ENCODE results near the gene NACC2. TPM values are rescaled to one million over a fixed set of nuclear protein-coding genes. Genes with fewer than 3 reads are reported as not detected.

The NACC2 gene
- total RNA-seq, 1 donor from 2014 or later = 4.5 TPM

GRCh38 chr9:136140966-136141365 lies 45.9 kb upstream of the NACC2 start:
- Histone ChIP-seq H3K36me3 (no peaks in the 10 kb centered on the region), H3K4me3 (no peak overlapping the region), H3F3A (ENCODE audit: low read depth) (no peaks in the 10 kb centered on the region), H2AFZ (replicated peaks) (no peak overlapping the region), H3K9ac (no peak overlapping the region), H3K27me3 (peaks cover 4% of the 10 kb centered on the region), H3K79me2 (ENCODE audit: low read depth) (no peaks in the 10 kb centered on the region), H3K4me2 (no peak overlapping the region), H3K4me1 (peaks cover 10% of the 10 kb centered on the region), H3K27ac (no peak overlapping the region), H3K9me3 (ENCODE audit: low read depth) (no peaks in the 10 kb centered on the region), H4K20me1 (ENCODE audit: low read depth) (no peaks in the 10 kb centered on the region)
- Mint-ChIP-seq H3K4me3 (peak overlapping the region; percentile 52), H3K36me3 (no peaks in the 10 kb centered on the region), H3K27ac (no peak overlapping the region), H3K9me3 (no peaks in the 10 kb centered on the region), H3K27me3 (ENCODE audit: insufficient read depth, low read depth) (peaks cover 11% of the 10 kb centered on the region), H3K4me1 (peaks cover 13% of the 10 kb centered on the region)
- no peak for DNase-seq (ENCODE audit: low spot score)
- TF ChIP-seq EZH2 (IDR thresholded peaks at IDR 0.05) (no peak), EZH2phosphoT487 (IDR thresholded peaks at IDR 0.05) (no peak), CTCF (IDR thresholded peaks at IDR 0.05) (no peak)

GRCh38 chr9:136140046-136140445 lies 45.0 kb upstream of the NACC2 start:
- no peaks in the 10 kb centered on the region for H3K36me3 ChIP-seq
- no peak overlapping the region for H3K9ac ChIP-seq
- peaks cover 10% of the 10 kb centered on the region for H3K4me1 ChIP-seq
- H3K27ac ChIP-seq = no peak overlapping the region
- Mint-ChIP-seq H3K9me3 (no peaks in the 10 kb centered on the region), H3K36me3 (no peaks in the 10 kb centered on the region), H3K4me1 (peaks cover 16% of the 10 kb centered on the region), H3K27me3 (ENCODE audit: insufficient read depth, low read depth) (peaks cover 16% of the 10 kb centered on the region), H3K4me3 (no peak overlapping the region), H3K27ac (no peak overlapping the region)
- H4K20me1 ChIP-seq (ENCODE audit: low read depth) = no peaks in the 10 kb centered on the region
- no peaks in the 10 kb centered on the region for H3F3A ChIP-seq (ENCODE audit: low read depth)
- H2AFZ ChIP-seq (replicated peaks) = no peak overlapping the region
- H3K4me2 ChIP-seq = no peak overlapping the region
- no peak for TF ChIP-seq CTCF (IDR thresholded peaks at IDR 0.05)
- no peak for TF ChIP-seq EZH2phosphoT487 (IDR thresholded peaks at IDR 0.05)
- no peak for TF ChIP-seq EZH2 (IDR thresholded peaks at IDR 0.05)
- H3K27me3 ChIP-seq = peaks cover 13% of the 10 kb centered on the region
- no peaks in the 10 kb centered on the region for H3K79me2 ChIP-seq (ENCODE audit: low read depth)
- H3K9me3 ChIP-seq (ENCODE audit: low read depth) = no peaks in the 10 kb centered on the region
- H3K4me3 ChIP-seq = no peak overlapping the region
- DNase-seq (ENCODE audit: low spot score) = no peak

DNA sequence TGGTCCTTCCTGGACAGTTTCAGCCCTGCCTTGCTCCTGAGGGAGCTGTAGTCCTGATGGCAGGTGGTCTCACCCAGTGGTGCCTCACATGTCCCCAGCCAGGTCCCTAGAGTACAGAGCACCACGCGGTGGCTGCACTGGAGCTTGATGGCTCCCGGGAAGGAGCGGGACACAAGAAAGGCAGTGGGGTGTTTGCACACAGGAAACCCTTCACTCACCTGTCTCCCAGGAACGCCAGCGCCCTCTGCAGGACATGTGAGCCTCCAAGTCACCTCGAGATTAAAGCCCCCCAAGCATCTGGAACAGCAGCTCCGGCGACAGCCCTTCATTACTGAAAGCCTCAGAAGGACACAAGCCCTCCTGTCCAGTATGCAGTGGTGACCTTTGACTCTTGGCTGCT lies 43.5 kb upstream of the NACC2 start:
- no peaks in the 10 kb centered on the region for H3K36me3 Mint-ChIP-seq
- H3K9me3 Mint-ChIP-seq = no peaks in the 10 kb centered on the region
- H3K4me3 ChIP-seq = no peak overlapping the region
- no peak overlapping the region for H3K27ac Mint-ChIP-seq
- peaks cover 24% of the 10 kb centered on the region for H3K27me3 Mint-ChIP-seq (ENCODE audit: insufficient read depth, low read depth)
- no peaks in the 10 kb centered on the region for H3K79me2 ChIP-seq (ENCODE audit: low read depth)
- no peak overlapping the region for H3K4me2 ChIP-seq
- DNase-seq (ENCODE audit: low spot score) = peak; percentile 91
- no peak overlapping the region for H2AFZ ChIP-seq (replicated peaks)
- no peak overlapping the region for H3K9ac ChIP-seq
- no peak overlapping the region for H3K4me3 Mint-ChIP-seq
- H4K20me1 ChIP-seq (ENCODE audit: low read depth) = no peaks in the 10 kb centered on the region
- no peaks in the 10 kb centered on the region for H3K9me3 ChIP-seq (ENCODE audit: low read depth)
- peaks cover 21% of the 10 kb centered on the region for H3K4me1 Mint-ChIP-seq
- no peak overlapping the region for H3K27ac ChIP-seq
- H3K36me3 ChIP-seq = no peaks in the 10 kb centered on the region
- peaks cover 14% of the 10 kb centered on the region for H3K4me1 ChIP-seq
- peaks cover 28% of the 10 kb centered on the region for H3K27me3 ChIP-seq
- TF ChIP-seq CTCF (IDR thresholded peaks at IDR 0.05) (peak; percentile 73), EZH2phosphoT487 (IDR thresholded peaks at IDR 0.05) (no peak)
- H3F3A ChIP-seq (ENCODE audit: low read depth) = peaks cover 7% of the 10 kb centered on the region

Measured in neural progenitor cell (in vitro differentiated cells).